ENCODE results near the gene LIPK. TPM values are rescaled to one million over a fixed set of nuclear protein-coding genes. Genes with fewer than 3 reads are reported as not detected.

LIPK gene
- total RNA-seq, 1 experiment from 2014 or later, result not detected

DNA sequence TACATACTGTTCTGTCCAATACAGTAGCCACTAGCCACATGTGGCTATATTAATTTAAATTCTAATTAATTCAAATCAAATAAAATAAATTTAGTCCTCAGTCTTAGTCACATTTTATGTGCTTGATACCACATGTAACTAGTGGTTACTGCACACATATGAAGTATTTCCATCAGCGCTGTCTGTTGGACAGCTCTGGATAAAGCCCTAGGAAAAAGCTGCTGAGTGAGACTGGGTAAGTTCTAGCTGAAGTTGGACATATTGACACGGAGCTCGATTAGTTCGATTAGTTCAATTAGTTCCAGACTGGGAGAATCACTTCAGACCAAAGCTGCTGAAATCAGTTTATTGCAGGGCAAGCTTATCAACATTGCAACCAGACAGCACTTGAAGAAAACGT lies 81.4 kb downstream of the LIPK start:
- no TSS peak for BruUV-seq (replicated peaks)
- Histone ChIP-seq H3F3A (ENCODE audit: insufficient read depth, low read depth) (no peaks in the 10 kb centered on the region), H3K4me3 (no peak overlapping the region), H3K4me1 (replicated peaks; ENCODE audit: insufficient read depth) (0 out of 2 replicates have a peak, but pooled peaks cover 3% of the 10 kb centered on the region), H3K27ac (no peak overlapping the region), H3K9me3 (ENCODE audit: insufficient read depth, low read depth) (no peaks in the 10 kb centered on the region), H3K27me3 (ENCODE audit: insufficient read depth, low read depth) (no peaks in the 10 kb centered on the region), H3K36me3 (ENCODE audit: low read depth) (no peaks in the 10 kb centered on the region), H4K20me1 (ENCODE audit: insufficient read depth) (no peaks in the 10 kb centered on the region), H3K9me2 (ENCODE audit: insufficient read depth) (no peaks in the 10 kb centered on the region), H3K79me2 (ENCODE audit: low read depth) (no peaks in the 10 kb centered on the region), H2AFZ (no peak overlapping the region), H3K4me2 (no peak overlapping the region)
- POLR2A ChIA-PET (ENCODE audit: unreplicated experiment), result no interaction called here
- TF ChIP-seq EZH2 (IDR thresholded peaks at IDR 0.05; ENCODE audit: low read depth), result no peak
- TF ChIP-seq, protein P1, sequence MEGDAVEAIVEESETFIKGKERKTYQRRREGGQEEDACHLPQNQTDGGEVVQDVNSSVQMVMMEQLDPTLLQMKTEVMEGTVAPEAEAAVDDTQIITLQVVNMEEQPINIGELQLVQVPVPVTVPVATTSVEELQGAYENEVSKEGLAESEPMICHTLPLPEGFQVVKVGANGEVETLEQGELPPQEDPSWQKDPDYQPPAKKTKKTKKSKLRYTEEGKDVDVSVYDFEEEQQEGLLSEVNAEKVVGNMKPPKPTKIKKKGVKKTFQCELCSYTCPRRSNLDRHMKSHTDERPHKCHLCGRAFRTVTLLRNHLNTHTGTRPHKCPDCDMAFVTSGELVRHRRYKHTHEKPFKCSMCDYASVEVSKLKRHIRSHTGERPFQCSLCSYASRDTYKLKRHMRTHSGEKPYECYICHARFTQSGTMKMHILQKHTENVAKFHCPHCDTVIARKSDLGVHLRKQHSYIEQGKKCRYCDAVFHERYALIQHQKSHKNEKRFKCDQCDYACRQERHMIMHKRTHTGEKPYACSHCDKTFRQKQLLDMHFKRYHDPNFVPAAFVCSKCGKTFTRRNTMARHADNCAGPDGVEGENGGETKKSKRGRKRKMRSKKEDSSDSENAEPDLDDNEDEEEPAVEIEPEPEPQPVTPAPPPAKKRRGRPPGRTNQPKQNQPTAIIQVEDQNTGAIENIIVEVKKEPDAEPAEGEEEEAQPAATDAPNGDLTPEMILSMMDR (conservative IDR thresholded peaks at IDR 0.05), result no peak
- CTCF ChIA-PET, result no interaction called here
- intact Hi-C loops (cut with micrococcal nuclease; ENCODE audit: unreplicated experiment), result no loop called here
- no peak for DNase-seq

DNA sequence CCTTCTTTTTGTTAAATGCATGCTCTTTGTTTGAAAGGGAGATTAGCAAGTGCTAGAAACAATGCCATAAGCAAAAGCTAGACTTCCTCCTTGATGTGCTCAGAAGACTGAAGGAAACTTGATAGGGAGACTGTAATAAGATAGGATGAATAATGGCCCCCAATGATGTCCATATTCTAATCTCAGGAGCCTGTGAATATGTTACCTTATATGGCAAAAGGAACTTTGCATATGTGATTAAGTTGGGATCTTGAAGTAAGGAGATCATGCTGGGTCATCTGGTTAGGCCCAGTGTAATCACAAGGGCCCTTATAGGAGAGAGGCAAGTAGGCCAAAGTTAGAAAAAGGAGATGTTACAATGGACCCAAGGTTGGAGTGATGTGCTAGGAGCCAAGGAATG lies 82.9 kb downstream of the LIPK start:
- H3K9me3 ChIP-seq (ENCODE audit: insufficient read depth, low read depth), result no peaks in the 10 kb centered on the region
- DNase-seq, result no peak
- no peak overlapping the region for H2AFZ ChIP-seq
- no peaks in the 10 kb centered on the region for H3K79me2 ChIP-seq (ENCODE audit: low read depth)
- no peak overlapping the region for H3K4me3 ChIP-seq
- no TSS peak for BruUV-seq (replicated peaks)
- no peaks in the 10 kb centered on the region for H3K9me2 ChIP-seq (ENCODE audit: insufficient read depth)
- H3F3A ChIP-seq (ENCODE audit: insufficient read depth, low read depth), result no peaks in the 10 kb centered on the region
- intact Hi-C loops (cut with micrococcal nuclease; ENCODE audit: unreplicated experiment), result no loop called here
- H3K27ac ChIP-seq, result no peak overlapping the region
- no peaks in the 10 kb centered on the region for H4K20me1 ChIP-seq (ENCODE audit: insufficient read depth)
- H3K36me3 ChIP-seq (ENCODE audit: low read depth), result no peaks in the 10 kb centered on the region
- CTCF ChIA-PET, result no interaction called here
- no peaks in the 10 kb centered on the region for H3K27me3 ChIP-seq (ENCODE audit: insufficient read depth, low read depth)
- TF ChIP-seq, protein P1 (conservative IDR thresholded peaks at IDR 0.05), result no peak
- no peak for TF ChIP-seq EZH2 (IDR thresholded peaks at IDR 0.05; ENCODE audit: low read depth)
- H3K4me1 ChIP-seq (replicated peaks; ENCODE audit: insufficient read depth), result peaks cover 17% of the 10 kb centered on the region
- POLR2A ChIA-PET (ENCODE audit: unreplicated experiment), result no interaction called here
- no peak overlapping the region for H3K4me2 ChIP-seq

DNA sequence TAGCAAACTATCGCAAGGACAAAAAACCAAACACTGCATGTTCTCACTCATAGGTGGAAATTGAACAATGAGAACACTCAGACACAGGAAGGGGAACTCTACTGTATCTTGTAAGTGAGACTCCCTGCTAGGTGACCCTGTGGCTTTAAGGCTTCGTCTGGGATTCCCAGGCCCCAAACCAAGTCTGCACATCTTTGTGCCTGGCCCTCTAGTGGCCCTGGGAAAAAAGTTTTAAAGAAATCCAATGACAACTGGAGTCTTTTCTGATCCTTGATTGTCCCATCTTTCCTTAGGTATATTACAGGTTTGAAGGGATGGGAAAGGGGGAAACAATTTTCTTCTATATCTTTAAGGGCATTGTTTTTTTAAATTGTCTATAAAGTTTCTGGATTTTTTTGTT lies 85.9 kb downstream of the LIPK start:
- H3K79me2 ChIP-seq (ENCODE audit: low read depth), result no peaks in the 10 kb centered on the region
- no peak overlapping the region for H3K4me2 ChIP-seq
- POLR2A ChIA-PET (ENCODE audit: unreplicated experiment), result no interaction called here
- no peaks in the 10 kb centered on the region for H3F3A ChIP-seq (ENCODE audit: insufficient read depth, low read depth)
- H3K36me3 ChIP-seq (ENCODE audit: low read depth), result no peaks in the 10 kb centered on the region
- no peaks in the 10 kb centered on the region for H3K9me2 ChIP-seq (ENCODE audit: insufficient read depth)
- H2AFZ ChIP-seq, result no peak overlapping the region
- H3K4me1 ChIP-seq (replicated peaks; ENCODE audit: insufficient read depth), result peaks cover 20% of the 10 kb centered on the region
- BruUV-seq (replicated peaks), result no TSS peak
- intact Hi-C loops (cut with micrococcal nuclease; ENCODE audit: unreplicated experiment), result no loop called here
- no peak for TF ChIP-seq EZH2 (IDR thresholded peaks at IDR 0.05; ENCODE audit: low read depth)
- TF ChIP-seq, protein P1 (conservative IDR thresholded peaks at IDR 0.05), result peak; percentile 36; the same call in 1 of the 2 replicates
- H3K27me3 ChIP-seq (ENCODE audit: insufficient read depth, low read depth), result no peaks in the 10 kb centered on the region
- no peak overlapping the region for H3K4me3 ChIP-seq
- no peaks in the 10 kb centered on the region for H3K9me3 ChIP-seq (ENCODE audit: insufficient read depth, low read depth)
- CTCF ChIA-PET, result interaction anchor here (0.7 kb wide), 1 partner anchor 195 kb away, joined by 3 read pairs; no protein-coding TSS in a partner anchor
- DNase-seq, result no peak
- H3K27ac ChIP-seq, result no peak overlapping the region
- no peaks in the 10 kb centered on the region for H4K20me1 ChIP-seq (ENCODE audit: insufficient read depth)
